Measurements from ENCODE around the gene CDCA4. TPM values are rescaled to one million over a fixed set of nuclear protein-coding genes. Genes with fewer than 3 reads are reported as not detected.

Gene CDCA4
- total and polyA plus RNA-seq, 2 donors (not counting 3 experiments of a cell fraction or from before 2014, with no cell fraction given): 29.9 to 44.5 TPM

DNA sequence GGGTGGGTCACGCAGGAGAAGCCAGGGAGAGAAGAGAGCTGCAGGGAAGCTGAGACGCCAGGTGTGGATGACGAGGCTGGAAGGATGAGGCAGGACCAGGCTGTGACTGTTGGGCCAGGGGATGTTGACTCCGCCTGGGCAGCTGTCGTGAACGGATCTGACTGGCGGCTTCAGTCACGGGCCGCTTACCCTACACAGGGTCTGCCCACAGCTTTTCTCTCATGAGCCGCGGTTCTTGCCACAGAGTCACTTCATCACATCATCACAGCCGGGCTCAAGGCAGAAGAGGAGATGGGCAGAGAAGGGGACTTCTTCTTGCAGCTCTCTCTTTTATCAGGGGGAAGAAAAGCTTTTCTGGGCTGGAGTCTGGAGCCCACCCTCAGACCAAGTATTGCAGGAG lies 27.6 kb downstream of the CDCA4 start:
- H3K36me3 ChIP-seq (ENCODE audit: control insufficient read depth in 2 of 2, extremely low read depth in 1 of 2, insufficient read depth in 2 of 2, low read length in 2 of 2): peaks cover 0 to 2% of the 10 kb centered on the region in 2 experiments

More for the DNA sequence above, 27.6 kb downstream of the CDCA4 start:
- H3K9me3 ChIP-seq (replicated peaks; ENCODE audit: control insufficient read depth, insufficient read depth, low read length): no peaks in the 10 kb centered on the region
- H4K20me1 ChIP-seq (replicated peaks; ENCODE audit: control insufficient read depth, extremely low read depth, insufficient read depth, low read length): no peaks in the 10 kb centered on the region
- BruUV-seq (replicated peaks): no TSS peak
- H3K4me2 ChIP-seq (ENCODE audit: insufficient read depth, low read length): no peak overlapping the region
- CTCF ChIA-PET: interaction anchor here (1.2 to 2.7 kb wide), 2 partner anchors 20 to 52 kb away, joined by 5 to 14 read pairs; no protein-coding TSS in a partner anchor
- dilution Hi-C loops (cut with MboI; ENCODE audit: extremely low pct_ligation_motif_present, low sequenced_read_pairs): no loop called here
- no peak overlapping the region for H2AFZ ChIP-seq (ENCODE audit: low read depth, low read length)
- H3K9me1 ChIP-seq (replicated peaks; ENCODE audit: control insufficient read depth, extremely low read depth, insufficient read depth, low read length): no peaks in the 10 kb centered on the region
- no peaks in the 10 kb centered on the region for H3K79me2 ChIP-seq (ENCODE audit: control insufficient read depth, insufficient read depth, low read length)
- POLR2A ChIA-PET: interaction anchor here (0.6 kb wide), 1 partner anchor 147 kb away, joined by 3 read pairs; no protein-coding TSS in a partner anchor
- TF ChIP-seq POLR2A (IDR thresholded peaks at IDR 0.05; ENCODE audit: low read depth, low read length) (no peak), MYC (IDR thresholded peaks at IDR 0.05; ENCODE audit: low read depth, low read length) (no peak), FOS (IDR thresholded peaks at IDR 0.05; ENCODE audit: borderline replicate concordance, insufficient read depth, low read length) (no peak), JUN (IDR thresholded peaks at IDR 0.05; ENCODE audit: borderline replicate concordance, insufficient read depth, insufficient read length, low read depth) (no peak), POLR2AphosphoS5 (IDR thresholded peaks at IDR 0.05; ENCODE audit: insufficient read depth, low read depth, low read length) (no peak), GATA2 (IDR thresholded peaks at IDR 0.05; ENCODE audit: insufficient read depth, insufficient read length, low read depth, low read length) (no peak), EZH2 (IDR thresholded peaks at IDR 0.05; ENCODE audit: borderline replicate concordance, low read depth, low read length, severe bottlenecking) (no peak)
- TF ChIP-seq, protein P1, sequence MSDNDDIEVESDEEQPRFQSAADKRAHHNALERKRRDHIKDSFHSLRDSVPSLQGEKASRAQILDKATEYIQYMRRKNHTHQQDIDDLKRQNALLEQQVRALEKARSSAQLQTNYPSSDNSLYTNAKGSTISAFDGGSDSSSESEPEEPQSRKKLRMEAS (IDR thresholded peaks at IDR 0.05; ENCODE audit: insufficient read depth, insufficient read length): no peak
- TF ChIP-seq, protein P2, sequence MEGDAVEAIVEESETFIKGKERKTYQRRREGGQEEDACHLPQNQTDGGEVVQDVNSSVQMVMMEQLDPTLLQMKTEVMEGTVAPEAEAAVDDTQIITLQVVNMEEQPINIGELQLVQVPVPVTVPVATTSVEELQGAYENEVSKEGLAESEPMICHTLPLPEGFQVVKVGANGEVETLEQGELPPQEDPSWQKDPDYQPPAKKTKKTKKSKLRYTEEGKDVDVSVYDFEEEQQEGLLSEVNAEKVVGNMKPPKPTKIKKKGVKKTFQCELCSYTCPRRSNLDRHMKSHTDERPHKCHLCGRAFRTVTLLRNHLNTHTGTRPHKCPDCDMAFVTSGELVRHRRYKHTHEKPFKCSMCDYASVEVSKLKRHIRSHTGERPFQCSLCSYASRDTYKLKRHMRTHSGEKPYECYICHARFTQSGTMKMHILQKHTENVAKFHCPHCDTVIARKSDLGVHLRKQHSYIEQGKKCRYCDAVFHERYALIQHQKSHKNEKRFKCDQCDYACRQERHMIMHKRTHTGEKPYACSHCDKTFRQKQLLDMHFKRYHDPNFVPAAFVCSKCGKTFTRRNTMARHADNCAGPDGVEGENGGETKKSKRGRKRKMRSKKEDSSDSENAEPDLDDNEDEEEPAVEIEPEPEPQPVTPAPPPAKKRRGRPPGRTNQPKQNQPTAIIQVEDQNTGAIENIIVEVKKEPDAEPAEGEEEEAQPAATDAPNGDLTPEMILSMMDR (IDR thresholded peaks at IDR 0.05; ENCODE audit: extremely low read depth in 1 of 2, insufficient read depth in 1 of 2, low read depth in 1 of 2, low read length in 2 of 2): no peak
- no peaks in the 10 kb centered on the region for H3K27me3 ChIP-seq (ENCODE audit: control insufficient read depth in 2 of 2, insufficient read depth in 2 of 2, low read length in 2 of 2)
- intact Hi-C loops (cut with micrococcal nuclease): no loop called here
- no peak for FAIRE-seq
- H3K27ac ChIP-seq (ENCODE audit: insufficient read depth, low read depth, low read length): no peak overlapping the region
- H3K4me3 ChIP-seq (replicated peaks in 1 of 3; ENCODE audit: insufficient read depth in 1 of 3, low read depth in 1 of 3, low read length in 3 of 3): no peak overlapping the region
- DNase-seq (ENCODE audit: low read depth, low spot score): no peak
- H3K9ac ChIP-seq (replicated peaks; ENCODE audit: extremely low read depth, insufficient read depth, low read length): no peak overlapping the region
- no peaks in the 10 kb centered on the region for H3K4me1 ChIP-seq (ENCODE audit: control insufficient read depth, extremely low read depth, insufficient read depth, low read length)
